Lower lobe of right lung (tissue), 2 donors: ENCODE results near the gene CSDE1. TPM values are rescaled to one million over a fixed set of nuclear protein-coding genes. Genes with fewer than 3 reads are reported as not detected.

ENCODE experiments used
- ATAC-seq, 2 donors: fragments of 200-7000 bp; cut with Tn5 transposase; one replicate each; pipeline ENCODE4 v1.9.1; 2020 to 2022; ENCODE audit warnings: mild to moderate bottlenecking in 2 of 2, moderate library complexity in 2 of 2
- DNase-seq: peaks from one replicate; pipeline ENCODE4 v3.0.0-alpha.2; 2020
- H3K27ac ChIP-seq: fragments of 200-600 bp; one replicate; pipeline ENCODE4 v1.8.0; 2022
- H3K27me3 ChIP-seq: fragments of 200-600 bp; one replicate; pipeline ENCODE4 v1.8.0; 2022; ENCODE audit warnings: low read depth
- H3K36me3 ChIP-seq: fragments of 200-600 bp; one replicate; pipeline ENCODE4 v1.8.0; 2022; ENCODE audit warnings: mild to moderate bottlenecking
- H3K4me1 ChIP-seq: fragments of 200-600 bp; one replicate; pipeline ENCODE4 v1.8.0; 2022
- H3K4me3 ChIP-seq: fragments of 200-600 bp; one replicate; pipeline ENCODE4 v1.8.0; 2022; ENCODE audit warnings: mild to moderate bottlenecking
- H3K9me3 ChIP-seq: fragments of 200-600 bp; one replicate; pipeline ENCODE4 v1.8.0; 2022
- intact Hi-C: fragments of 100-400 bp; cut with DNase I; formaldehyde crosslinking; loops from one replicate; pipeline ENCODE4 v1.11.0; 2022
- total RNA-seq: library from RNA; stranded (reverse); fragmentation: NEBNext Ultra II Directional; extraction: Animal tissue kit (Norgen Biotek cat#: 25700); gene quantifications from one replicate; pipeline ENCODE4 v1.2.1, GENCODE V29; 2021
- TF ChIP-seq, protein P1 (sequence below): fragments of 200-600 bp; IDR thresholded peaks from one replicate; pipeline ENCODE4 v1.8.0; 2022; ENCODE audit warnings: antibody characterized with exemption, mild to moderate bottlenecking
- donor health status: DM: no; HTN: yes; CAD: no; lungs with severe emphysema.

Gene CSDE1
- total RNA-seq, 1 donor from 2014 or later: 543 TPM

- DNase-seq (no peak), ATAC-seq (no peak)
- Histone ChIP-seq H3K4me1 (peaks cover 3% of the 10 kb centered on the region), H3K4me3 (no peak overlapping the region), H3K27me3 (no peaks in the 10 kb centered on the region), H3K36me3 (no peaks in the 10 kb centered on the region), H3K9me3 (no peaks in the 10 kb centered on the region), H3K27ac (no peak overlapping the region)
- TF ChIP-seq, protein P1, sequence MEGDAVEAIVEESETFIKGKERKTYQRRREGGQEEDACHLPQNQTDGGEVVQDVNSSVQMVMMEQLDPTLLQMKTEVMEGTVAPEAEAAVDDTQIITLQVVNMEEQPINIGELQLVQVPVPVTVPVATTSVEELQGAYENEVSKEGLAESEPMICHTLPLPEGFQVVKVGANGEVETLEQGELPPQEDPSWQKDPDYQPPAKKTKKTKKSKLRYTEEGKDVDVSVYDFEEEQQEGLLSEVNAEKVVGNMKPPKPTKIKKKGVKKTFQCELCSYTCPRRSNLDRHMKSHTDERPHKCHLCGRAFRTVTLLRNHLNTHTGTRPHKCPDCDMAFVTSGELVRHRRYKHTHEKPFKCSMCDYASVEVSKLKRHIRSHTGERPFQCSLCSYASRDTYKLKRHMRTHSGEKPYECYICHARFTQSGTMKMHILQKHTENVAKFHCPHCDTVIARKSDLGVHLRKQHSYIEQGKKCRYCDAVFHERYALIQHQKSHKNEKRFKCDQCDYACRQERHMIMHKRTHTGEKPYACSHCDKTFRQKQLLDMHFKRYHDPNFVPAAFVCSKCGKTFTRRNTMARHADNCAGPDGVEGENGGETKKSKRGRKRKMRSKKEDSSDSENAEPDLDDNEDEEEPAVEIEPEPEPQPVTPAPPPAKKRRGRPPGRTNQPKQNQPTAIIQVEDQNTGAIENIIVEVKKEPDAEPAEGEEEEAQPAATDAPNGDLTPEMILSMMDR: no peak
- intact Hi-C loops: no loop called here
These were observed 89.4 kb downstream of the CSDE1 start for GRCh38 chr1:114668373-114668772.

DNA sequence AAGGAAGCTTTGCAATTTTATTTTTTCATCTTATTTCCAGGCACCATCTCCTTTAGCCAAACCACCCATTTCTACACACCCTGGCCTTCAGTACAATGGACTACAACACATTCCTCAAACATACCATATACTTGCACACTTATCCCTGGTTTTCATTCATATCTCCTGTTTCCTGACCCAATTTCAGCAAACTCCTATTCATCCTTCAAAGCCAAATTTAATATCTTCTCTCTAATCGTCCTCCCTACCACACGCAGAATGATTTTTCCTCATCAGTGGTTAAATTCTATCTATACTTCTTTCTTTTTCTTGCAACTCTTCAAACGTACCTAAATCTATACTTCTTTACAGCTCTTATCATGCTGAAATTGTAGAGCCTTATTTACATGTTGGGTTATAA is 90.8 kb downstream of the CSDE1 start:
- TF ChIP-seq, protein P1: no peak
- Histone ChIP-seq H3K4me3 (no peak overlapping the region), H3K27me3 (no peaks in the 10 kb centered on the region), H3K27ac (no peak overlapping the region), H3K9me3 (no peaks in the 10 kb centered on the region), H3K36me3 (no peaks in the 10 kb centered on the region), H3K4me1 (peaks cover 3% of the 10 kb centered on the region)
- DNase-seq (no peak), ATAC-seq (no peak)
- intact Hi-C loops: no loop called here

Other genes with a start within 250 kb of the CSDE1 start
- gene TRIM33, start 246.8 kb downstream of the CSDE1 start, total RNA-seq: 36.4 TPM
- gene BCAS2, start 176.4 kb downstream of the CSDE1 start, total RNA-seq: 24.1 TPM
- 3.8 TPM for gene DENND2C, start 87.9 kb downstream of the CSDE1 start, total RNA-seq
- gene AMPD1, start 62.4 kb downstream of the CSDE1 start, total RNA-seq: 0.21 TPM
- 25.1 TPM for gene NRAS, start 41.2 kb downstream of the CSDE1 start, total RNA-seq
- 34.3 TPM for gene SIKE1, start 22.7 kb upstream of the CSDE1 start, total RNA-seq
- gene SYCP1, start 96.9 kb upstream of the CSDE1 start, total RNA-seq: not detected